ENCODE results near the gene G6PC3.

GRCh38 chr17:44049294-44050060 lies 21.1 kb upstream of the G6PC3 start:
- TF ChIP-seq CTCF (IDR thresholded peaks at IDR 0.05; ENCODE audit: low read depth, low read length) (no peak), POLR2A (IDR thresholded peaks at IDR 0.05; ENCODE audit: extremely low read depth, insufficient read length) (no peak)
- TF ChIP-seq, protein P1, sequence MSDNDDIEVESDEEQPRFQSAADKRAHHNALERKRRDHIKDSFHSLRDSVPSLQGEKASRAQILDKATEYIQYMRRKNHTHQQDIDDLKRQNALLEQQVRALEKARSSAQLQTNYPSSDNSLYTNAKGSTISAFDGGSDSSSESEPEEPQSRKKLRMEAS (IDR thresholded peaks at IDR 0.05; ENCODE audit: low read depth, low read length), result no peak

Data from NB4 (cell line).